Kidney (tissue), 14 donors: ENCODE data around the gene GNG8. TPM values are rescaled to one million over a fixed set of nuclear protein-coding genes. Genes with fewer than 3 reads are reported as not detected.

ENCODE experiments used
- DNase-seq, 5 donors: peaks; one replicate each; pipeline ENCODE4 v3.0.0-alpha.2; 2013 to 2020
- FAIRE-seq: peaks from 2 replicates; lab custom pipeline; 2012; peaks lifted over from hg19 to GRCh38; lab: Jason Lieb, UNC
- H3K27ac ChIP-seq, 2 donors: one replicate each; pipeline ENCODE4 v1.7.0; 2013; ENCODE audit warnings: low read depth in 2 of 2, low read length in 2 of 2, inconsistent platforms in 1 of 2
- H3K27me3 ChIP-seq: one replicate; pipeline ENCODE4 v1.7.1; 2013; ENCODE audit warnings: low read length, inconsistent platforms; ENCODE audit not compliant: control insufficient read depth, insufficient read depth
- H3K36me3 ChIP-seq, 3 donors: one replicate each; pipeline versions ENCODE4 v1.7.0 to v1.7.1; 2013; ENCODE audit warnings: low read length in 3 of 3, control low read depth in 1 of 3, inconsistent platforms in 1 of 3; ENCODE audit not compliant: insufficient read depth in 3 of 3, control insufficient read depth in 2 of 3
- H3K4me1 ChIP-seq, 3 donors: one replicate each; pipeline versions ENCODE4 v1.7.0 to v1.7.1; 2013; ENCODE audit warnings: low read length in 3 of 3, inconsistent platforms in 1 of 3, low read depth in 1 of 3; ENCODE audit not compliant: control insufficient read depth in 2 of 3, insufficient read depth in 2 of 3
- H3K4me3 ChIP-seq, 3 donors: one replicate each; pipeline versions ENCODE4 v1.7.0 to v1.8.1; 2013; ENCODE audit warnings: low read length in 3 of 3, control low read depth in 1 of 3, inconsistent platforms in 1 of 3
- H3K9ac ChIP-seq, 3 donors: one replicate each; pipeline versions ENCODE4 v1.7.0 to v1.7.1; 2013; ENCODE audit warnings: low read length in 3 of 3, control low read depth in 1 of 3, inconsistent platforms in 1 of 3
- H3K9me3 ChIP-seq, 3 donors: one replicate each; pipeline versions ENCODE4 v1.7.0 to v1.7.1; 2013; ENCODE audit warnings: low read length in 3 of 3, control low read depth in 1 of 3, inconsistent platforms in 1 of 3; ENCODE audit not compliant: control insufficient read depth in 2 of 3, insufficient read depth in 1 of 3
- CTCF ChIP-seq: IDR thresholded peaks from 3 replicates; pipeline ENCODE4 v1.5.1; 2012; ENCODE audit warnings: mild to moderate bottlenecking, moderate library complexity, borderline replicate concordance; ENCODE audit not compliant: insufficient read depth; ENCODE audit errors: extremely low read depth
- intact Hi-C: fragments of 100-400 bp; cut with DNase I; formaldehyde crosslinking; loops from one replicate; pipeline ENCODE4 v1.11.1; 2022
- polyA plus RNA-seq: library from polyadenylated mRNA; stranded (reverse); fragments of 350-450 nt; fragmentation: Illumina TruSeq; extraction: RNeasy Lipid Tissue Mini Kit (QIAGEN cat#74804); gene quantifications from one replicate; pipeline ENCODE4 v1.2.3, GENCODE V29; 2014; ENCODE audit warnings: low read depth, low replicate concordance; ENCODE audit not compliant: insufficient read depth
- total RNA-seq: library from RNA; stranded (reverse); fragmentation: NEBNext Ultra II Directional; extraction: Animal tissue kit (Norgen Biotek cat#: 25700); gene quantifications from one replicate; pipeline ENCODE4 v1.2.1, GENCODE V29; 2021
- donor health status: control.
- donor health status: control.
- donor health status: control.
- donor health status: control.
- donor health status: control.
- donor health status: DM: yes; HTN: yes; CAD: no.
- donor health status: Normal renal cell carcinoma (clear cell type).

GNG8 gene
- total and polyA plus RNA-seq, 2 donors from 2014 or later, result not detected

- H3K4me1 ChIP-seq, result peaks cover 0 to 2% (median 0%) of the 10 kb centered on the region in 3 donors
- DNase-seq, result peak in 1 of 5 donors; percentile 60
- intact Hi-C loops, result no loop called here
- peak overlapping the region in 1 of 2 donors; percentile 28 for H3K27ac ChIP-seq
- H3K9ac ChIP-seq, result no peak overlapping the region
- no peaks in the 10 kb centered on the region for H3K9me3 ChIP-seq
- H3K36me3 ChIP-seq, result no peaks in the 10 kb centered on the region
- H3K4me3 ChIP-seq, result no peak overlapping the region
- H3K27me3 ChIP-seq, result peaks cover 10% of the 10 kb centered on the region
- FAIRE-seq, result no peak
- no peak for TF ChIP-seq CTCF
These were observed 8.7 kb upstream of the GNG8 start for GRCh38 chr19:46644720-46645119.

- peaks cover 0 to 13% (median 0%) of the 10 kb centered on the region in 3 donors for H3K4me1 ChIP-seq
- no peak for FAIRE-seq
- no peak for TF ChIP-seq CTCF
- intact Hi-C loops, result no loop called here
- DNase-seq, result peak in 1 of 5 donors; percentile 31
- no peak overlapping the region for H3K4me3 ChIP-seq
- H3K36me3 ChIP-seq, result no peaks in the 10 kb centered on the region
- H3K27ac ChIP-seq, result no peak overlapping the region
- H3K9me3 ChIP-seq, result no peaks in the 10 kb centered on the region
- no peak overlapping the region for H3K9ac ChIP-seq
- H3K27me3 ChIP-seq, result peaks cover 10% of the 10 kb centered on the region
These were observed 4.7 kb upstream of the GNG8 start for GRCh38 chr19:46640656-46641055.

GRCh38 chr19:46639358-46640182, 3.6 kb upstream of the GNG8 start:
- TF ChIP-seq CTCF, result peak; percentile 1
- peak overlapping the region in 2 of 3 donors; percentile 25 to 45 for H3K4me3 ChIP-seq
- H3K36me3 ChIP-seq, result no peaks in the 10 kb centered on the region
- no peaks in the 10 kb centered on the region for H3K9me3 ChIP-seq
- peak overlapping the region; percentile 71 to 72 for H3K27ac ChIP-seq
- DNase-seq (peak; percentile 83 to 96 (median 92)), FAIRE-seq (no peak)
- peaks cover 10% of the 10 kb centered on the region for H3K27me3 ChIP-seq
- intact Hi-C loops, result no loop called here
- peaks cover 0 to 13% (median 0%) of the 10 kb centered on the region in 3 donors for H3K4me1 ChIP-seq
- H3K9ac ChIP-seq, result no peak overlapping the region
